ENCODE measurements around the gene FOLR2.
"Not testable (repeated sequence)": the region's sequence is repeated elsewhere in the genome, so short reads cannot be mapped to it uniquely, and the experiment has no call there.

Gene FOLR2

DNA sequence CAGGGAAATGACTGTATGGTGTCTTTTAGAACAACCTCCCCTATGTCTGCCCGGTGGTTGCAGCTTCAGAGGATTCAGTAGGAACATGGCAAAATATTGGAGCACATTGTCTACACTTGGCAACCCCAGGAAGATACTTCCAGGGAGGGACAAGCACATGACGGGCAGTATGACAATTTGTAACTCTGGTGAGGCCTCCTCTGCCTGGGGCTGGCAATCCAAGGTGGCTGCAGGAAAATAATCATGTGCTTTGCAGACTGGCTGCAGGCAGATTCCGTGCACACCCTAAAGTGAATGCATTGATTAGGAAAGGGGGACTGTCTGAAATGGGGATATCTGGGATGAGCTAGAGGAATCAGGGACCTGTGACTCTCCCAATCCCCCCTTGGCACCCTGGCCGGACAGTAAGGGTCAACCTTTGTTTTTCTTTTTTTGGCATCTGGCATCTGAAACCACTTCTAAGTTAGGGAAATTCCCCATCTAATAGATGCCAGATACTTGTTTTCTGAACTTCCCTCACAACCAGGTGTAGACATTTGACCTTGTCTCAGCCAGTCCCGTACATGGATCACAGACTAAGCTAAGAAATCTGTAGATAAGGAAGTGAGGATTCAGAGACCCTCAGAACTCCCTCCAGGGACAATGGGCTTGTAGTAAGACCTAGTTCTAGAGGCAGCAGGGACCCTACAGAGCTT lies 37.9 kb downstream of the FOLR2 start:
- Mint-ChIP-seq H3K9me3 (no peaks in the 10 kb centered on the region), H3K4me3 (no peak overlapping the region), H3K36me3 (no peaks in the 10 kb centered on the region), H3K4me1 (no peaks in the 10 kb centered on the region), H3K27ac (no peak overlapping the region)
- DNase-seq (ENCODE audit: low spot score in 2 of 2) (peak in 1 of 2 donors; percentile 33), ATAC-seq (no peak)

DNA sequence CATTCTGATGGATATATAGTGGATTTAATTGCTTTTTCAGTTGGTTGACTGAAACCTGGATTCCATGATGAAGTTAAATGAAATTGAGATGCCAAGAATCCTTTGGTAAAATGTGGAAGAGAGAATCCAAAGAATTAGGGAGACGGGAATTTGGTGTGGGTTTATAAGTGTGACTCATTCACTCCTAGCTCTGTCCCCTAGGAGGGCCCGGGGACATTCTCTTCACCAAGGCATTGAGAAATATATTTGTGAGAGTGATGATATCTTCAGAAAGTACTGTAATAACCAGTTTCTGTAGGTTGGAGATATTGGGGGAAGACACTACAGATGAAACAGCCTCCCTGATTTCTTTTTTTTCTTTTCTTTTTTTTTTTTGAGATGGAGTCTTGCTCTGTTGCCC lies 41.0 kb downstream of the FOLR2 start:
- Mint-ChIP-seq H3K9me3 (no peaks in the 10 kb centered on the region), H3K4me1 (no peaks in the 10 kb centered on the region), H3K36me3 (no peaks in the 10 kb centered on the region), H3K27ac (no peak overlapping the region), H3K4me3 (no peak overlapping the region)
- DNase-seq (ENCODE audit: low spot score in 2 of 2): no peak
- ATAC-seq: no peak

- Mint-ChIP-seq H3K9me3 (no peaks in the 10 kb centered on the region), H3K27ac (no peak overlapping the region), H3K4me3 (no peak overlapping the region), H3K36me3 (no peaks in the 10 kb centered on the region), H3K4me1 (peaks cover 7% of the 10 kb centered on the region)
- DNase-seq (ENCODE audit: low spot score in 2 of 2) (no peak), ATAC-seq (no peak)
Measured at GRCh38 chr11:72259490-72259889, 42.9 kb downstream of the FOLR2 start.

- no peak for ATAC-seq
- no peaks in the 10 kb centered on the region for H3K9me3 Mint-ChIP-seq
Measured at GRCh38 chr11:72260574-72260973, 44.0 kb downstream of the FOLR2 start.

GRCh38 chr11:72263361-72263760 lies 46.8 kb downstream of the FOLR2 start:
- Mint-ChIP-seq H3K36me3 (no peaks in the 10 kb centered on the region), H3K9me3 (no peaks in the 10 kb centered on the region), H3K27ac (peak overlapping the region; percentile 53), H3K4me1 (peaks cover 7% of the 10 kb centered on the region), H3K4me3 (no peak overlapping the region)
- DNase-seq (ENCODE audit: low spot score in 2 of 2): peak in 1 of 2 donors; percentile 38
- ATAC-seq: peak; percentile 62

More at GRCh38 chr11:72260574-72260973, 44.0 kb downstream of the FOLR2 start:
- Mint-ChIP-seq H3K36me3 (no peaks in the 10 kb centered on the region), H3K4me3 (no peak overlapping the region), H3K4me1 (peaks cover 7% of the 10 kb centered on the region), H3K27ac (no peak overlapping the region)
- DNase-seq (ENCODE audit: low spot score in 2 of 2): peak in 1 of 2 donors; percentile 6

DNA sequence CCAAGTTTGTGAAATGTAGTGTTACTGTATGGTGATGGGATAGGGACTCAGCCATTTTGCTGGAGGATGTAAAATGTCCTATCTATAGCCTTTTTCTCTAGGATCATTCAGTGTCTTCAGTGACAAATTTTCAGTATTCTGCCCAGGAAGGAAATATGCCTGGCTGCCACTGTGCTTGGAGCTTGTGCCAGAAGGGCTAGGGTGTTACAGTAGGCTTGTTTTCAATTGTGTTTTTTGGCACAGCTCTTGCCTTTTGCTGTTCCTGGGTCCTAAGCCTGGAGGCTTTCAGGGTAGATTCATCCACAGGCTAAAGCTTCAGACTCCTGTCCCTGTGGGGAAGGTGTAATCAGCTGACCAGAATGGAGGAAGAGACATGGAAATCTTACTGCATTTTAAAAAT lies 49.4 kb downstream of the FOLR2 start:
- Mint-ChIP-seq H3K4me1 (peaks cover 23% of the 10 kb centered on the region), H3K36me3 (no peaks in the 10 kb centered on the region), H3K4me3 (no peak overlapping the region), H3K9me3 (no peaks in the 10 kb centered on the region), H3K27ac (no peak overlapping the region)
- DNase-seq (ENCODE audit: low spot score in 2 of 2): peak in 1 of 2 donors; percentile 26
- no peak for ATAC-seq

DNA sequence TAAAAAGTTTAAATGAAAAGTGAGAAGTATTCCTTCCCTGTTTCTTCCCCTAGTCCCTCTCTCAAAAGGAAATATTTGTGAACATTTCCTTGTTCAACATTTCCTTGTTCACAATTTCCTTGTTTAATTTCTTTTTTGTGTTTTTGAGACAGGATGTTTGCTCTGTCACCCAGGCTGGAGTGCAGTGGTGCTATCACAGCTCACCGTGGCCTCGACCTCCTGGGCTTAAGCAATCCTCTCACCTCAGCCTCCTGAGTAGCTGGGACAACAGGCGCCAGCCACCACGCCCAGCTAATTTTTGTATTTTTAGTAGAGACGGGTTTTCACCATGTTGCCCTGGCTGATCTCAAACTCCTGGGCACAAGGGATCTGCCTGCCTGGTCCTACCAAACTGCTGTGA lies 50.4 kb downstream of the FOLR2 start:
- H3K27ac Mint-ChIP-seq, H3K4me3 Mint-ChIP-seq, H3K36me3 Mint-ChIP-seq, ATAC-seq, H3K9me3 Mint-ChIP-seq: not testable (repeated sequence)
- peak in 1 of 2 donors; percentile 17 for DNase-seq (ENCODE audit: low spot score in 2 of 2)
- peaks cover 23% of the 10 kb centered on the region for H3K4me1 Mint-ChIP-seq

- ATAC-seq: no peak
- peak in 1 of 2 donors; percentile 6 for DNase-seq (ENCODE audit: low spot score in 2 of 2)
- Mint-ChIP-seq H3K9me3 (no peaks in the 10 kb centered on the region), H3K4me3 (no peak overlapping the region), H3K27ac (no peak overlapping the region), H3K4me1 (peaks cover 23% of the 10 kb centered on the region), H3K36me3 (no peaks in the 10 kb centered on the region)
Measured at GRCh38 chr11:72267956-72268617, 51.5 kb downstream of the FOLR2 start.
